ENCODE results near the gene MRPL50.

The MRPL50 gene

GRCh38 chr9:101442318-101442717 is 43.9 kb upstream of the MRPL50 start:
- no peak for TF ChIP-seq ZNF2 (tag by site-specific recombination; IDR thresholded peaks at IDR 0.05)
- TF ChIP-seq SP2 (tag by site-specific recombination; IDR thresholded peaks at IDR 0.05): no peak
- no peak for TF ChIP-seq CTCF (tag by site-specific recombination; IDR thresholded peaks at IDR 0.05)
- TF ChIP-seq REPIN1 (tag by site-specific recombination; IDR thresholded peaks at IDR 0.05; ENCODE audit: low read depth): no peak
- no peak for TF ChIP-seq ZNF654 (tag by site-specific recombination; IDR thresholded peaks at IDR 0.05; ENCODE audit: low read depth)
- TF ChIP-seq ZNF518A (tag by site-specific recombination; conservative IDR thresholded peaks at IDR 0.05; ENCODE audit: low read depth): no peak
- Histone ChIP-seq H3K27ac (ENCODE audit: extremely low read depth, low read depth, low read length) (no peak overlapping the region), H3K4me1 (ENCODE audit: control insufficient read depth, insufficient read depth, low read length) (no peaks in the 10 kb centered on the region), H3K9me3 (ENCODE audit: control insufficient read depth, insufficient read depth, low read depth, low read length) (no peaks in the 10 kb centered on the region), H3K36me3 (ENCODE audit: control insufficient read depth in 2 of 2, insufficient read depth in 1 of 2, low read length in 2 of 2) (no peaks in the 10 kb centered on the region), H3K4me3 (ENCODE audit: low read depth, low read length) (no peak overlapping the region)
- CTCF ChIA-PET: interaction anchor here (0.6 to 0.7 kb wide), 2 partner anchors 198 to 401 kb away, joined by 3 read pairs; no protein-coding TSS in a partner anchor
- POLR2A ChIA-PET: no interaction called here

- no peaks in the 10 kb centered on the region for H3K9me3 ChIP-seq (ENCODE audit: control insufficient read depth, insufficient read depth, low read depth, low read length)
- no peaks in the 10 kb centered on the region for H3K36me3 ChIP-seq (ENCODE audit: control insufficient read depth in 2 of 2, insufficient read depth in 1 of 2, low read length in 2 of 2)
- CTCF ChIA-PET: interaction anchor here (0.6 to 1.6 kb wide), 2 partner anchors 8 to 10 kb away, joined by 3 read pairs; no protein-coding TSS in a partner anchor
- TF ChIP-seq ZBTB21 (tag by site-specific recombination; IDR thresholded peaks at IDR 0.05) (no peak), BCL11A (tag by site-specific recombination; IDR thresholded peaks at IDR 0.05; ENCODE audit: low read depth) (no peak), SP3 (tag by site-specific recombination; IDR thresholded peaks at IDR 0.05) (no peak), ZNF426 (tag by site-specific recombination; IDR thresholded peaks at IDR 0.05) (no peak), ZNF555 (tag by site-specific recombination; conservative IDR thresholded peaks at IDR 0.05) (no peak), ZFHX2 (tag by site-specific recombination; conservative IDR thresholded peaks at IDR 0.05) (no peak), ZNF580 (tag by site-specific recombination; IDR thresholded peaks at IDR 0.05) (no peak), ZNF23 (tag by site-specific recombination; IDR thresholded peaks at IDR 0.05; ENCODE audit: borderline replicate concordance) (no peak), HOXA7 (CRISPR knock-in tag; IDR thresholded peaks at IDR 0.05; ENCODE audit: borderline replicate concordance) (no peak), ZNF664 (tag by site-specific recombination; IDR thresholded peaks at IDR 0.05) (no peak), KLF9 (tag by site-specific recombination; IDR thresholded peaks at IDR 0.05; ENCODE audit: low read depth) (no peak), ZNF785 (tag by site-specific recombination; IDR thresholded peaks at IDR 0.05) (no peak), GLIS1 (tag by site-specific recombination; IDR thresholded peaks at IDR 0.05) (no peak), ZNF624 (tag by site-specific recombination; IDR thresholded peaks at IDR 0.05) (no peak), ZNF350 (tag by site-specific recombination; IDR thresholded peaks at IDR 0.05) (no peak)
- POLR2A ChIA-PET: no interaction called here
- H3K4me1 ChIP-seq (ENCODE audit: control insufficient read depth, insufficient read depth, low read length): no peaks in the 10 kb centered on the region
- no peak overlapping the region for H3K27ac ChIP-seq (ENCODE audit: extremely low read depth, low read depth, low read length)
- H3K4me3 ChIP-seq (ENCODE audit: low read depth, low read length): no peak overlapping the region
Observed at GRCh38 chr9:101440714-101441230, 42.4 kb upstream of the MRPL50 start.

Data from HEK293 (cell line).